ENCODE data around the gene TEX26. TPM values are rescaled to one million over a fixed set of nuclear protein-coding genes. Genes with fewer than 3 reads are reported as not detected.
"Not testable (repeated sequence)": the region's sequence is repeated elsewhere in the genome, so short reads cannot be mapped to it uniquely, and the experiment has no call there.

TEX26 gene
- polyA plus RNA-seq, 1 donor: not detected

- no peak for DNase-seq
These were observed 12.1 kb upstream of the TEX26 start for GRCh38 chr13:30920162-30920909.

- no peak for DNase-seq
These were observed 9.0 kb upstream of the TEX26 start for GRCh38 chr13:30923418-30923817.

GRCh38 chr13:30924721-30925120, 7.7 kb upstream of the TEX26 start:
- DNase-seq: no peak

- no peak for DNase-seq
These were observed 7.0 kb upstream of the TEX26 start for GRCh38 chr13:30925429-30925828.

GRCh38 chr13:30926781-30927180, 5.7 kb upstream of the TEX26 start:
- DNase-seq: no peak

GRCh38 chr13:30927188-30927587, 5.3 kb upstream of the TEX26 start:
- DNase-seq: not testable (repeated sequence)

GRCh38 chr13:30927595-30927994, 4.9 kb upstream of the TEX26 start:
- no peak for DNase-seq

GRCh38 chr13:30928978-30929377, 3.5 kb upstream of the TEX26 start:
- DNase-seq: no peak

- DNase-seq: no peak
These were observed 856 bp downstream of the TEX26 start for GRCh38 chr13:30933354-30933670.

GRCh38 chr13:30934381-30934780, 1.9 kb downstream of the TEX26 start:
- no peak for DNase-seq

- DNase-seq: no peak
These were observed 2.3 kb downstream of the TEX26 start for GRCh38 chr13:30934803-30935202.

- DNase-seq: no peak
These were observed 4.5 kb downstream of the TEX26 start for GRCh38 chr13:30936971-30937370.

GRCh38 chr13:30943881-30944280, 11.4 kb downstream of the TEX26 start:
- no peak for DNase-seq

GRCh38 chr13:30957258-30957943, 24.9 kb downstream of the TEX26 start:
- no peak for DNase-seq

GRCh38 chr13:30959678-30960077, 27.2 kb downstream of the TEX26 start:
- DNase-seq: no peak

- peak; percentile 5 for DNase-seq
These were observed 31.3 kb downstream of the TEX26 start for GRCh38 chr13:30963791-30964190.

GRCh38 chr13:30965380-30965779, 32.9 kb downstream of the TEX26 start:
- no peak for DNase-seq

- no peak for DNase-seq
These were observed 33.6 kb downstream of the TEX26 start for GRCh38 chr13:30966101-30966500.

GRCh38 chr13:30968846-30969245, 36.4 kb downstream of the TEX26 start:
- no peak for DNase-seq

GRCh38 chr13:30971575-30971974, 39.1 kb downstream of the TEX26 start:
- no peak for DNase-seq

GRCh38 chr13:30972888-30973377, 40.5 kb downstream of the TEX26 start:
- no peak for DNase-seq

GRCh38 chr13:30974350-30974749, 41.9 kb downstream of the TEX26 start:
- no peak for DNase-seq

GRCh38 chr13:30976025-30976424, 43.6 kb downstream of the TEX26 start:
- DNase-seq: no peak

Data from hindlimb muscle (tissue), 1 donor.